22Rv1 (cell line): ENCODE measurements around the gene PNPT1.

Source experiments
- ZFX ChIP-seq: fragments of 450-650 bp; IDR thresholded peaks from 2 replicates; pipeline ENCODE4 v1.6.1; 2017; ENCODE audit warnings: antibody characterized with exemption, borderline replicate concordance
- TF ChIP-seq, protein P1 (sequence below): fragments of 450-650 bp; IDR thresholded peaks from 2 replicates; pipeline ENCODE4 v1.5.1; 2017; ENCODE audit warnings: mild to moderate bottlenecking

DNA sequence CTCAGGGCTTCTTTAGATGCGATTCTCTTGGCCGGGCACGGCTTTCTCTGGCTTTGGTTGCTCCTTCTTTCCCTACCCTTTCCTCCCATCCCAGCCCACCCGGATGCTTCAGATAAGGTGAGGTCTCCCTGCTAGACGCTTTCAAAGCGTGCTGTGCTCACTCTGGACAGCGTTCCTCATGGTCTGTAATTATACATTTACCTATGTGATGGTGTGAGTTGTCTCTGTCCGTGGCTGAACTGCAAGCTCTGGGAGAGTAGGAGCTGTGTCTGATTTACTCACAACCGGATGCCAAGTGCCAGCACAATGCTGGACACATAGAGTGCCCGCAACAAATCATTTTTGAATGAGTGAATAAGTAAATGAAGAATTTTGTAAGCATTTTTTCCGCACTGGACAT lies 26.8 kb upstream of the PNPT1 start:
- TF ChIP-seq, protein P1, sequence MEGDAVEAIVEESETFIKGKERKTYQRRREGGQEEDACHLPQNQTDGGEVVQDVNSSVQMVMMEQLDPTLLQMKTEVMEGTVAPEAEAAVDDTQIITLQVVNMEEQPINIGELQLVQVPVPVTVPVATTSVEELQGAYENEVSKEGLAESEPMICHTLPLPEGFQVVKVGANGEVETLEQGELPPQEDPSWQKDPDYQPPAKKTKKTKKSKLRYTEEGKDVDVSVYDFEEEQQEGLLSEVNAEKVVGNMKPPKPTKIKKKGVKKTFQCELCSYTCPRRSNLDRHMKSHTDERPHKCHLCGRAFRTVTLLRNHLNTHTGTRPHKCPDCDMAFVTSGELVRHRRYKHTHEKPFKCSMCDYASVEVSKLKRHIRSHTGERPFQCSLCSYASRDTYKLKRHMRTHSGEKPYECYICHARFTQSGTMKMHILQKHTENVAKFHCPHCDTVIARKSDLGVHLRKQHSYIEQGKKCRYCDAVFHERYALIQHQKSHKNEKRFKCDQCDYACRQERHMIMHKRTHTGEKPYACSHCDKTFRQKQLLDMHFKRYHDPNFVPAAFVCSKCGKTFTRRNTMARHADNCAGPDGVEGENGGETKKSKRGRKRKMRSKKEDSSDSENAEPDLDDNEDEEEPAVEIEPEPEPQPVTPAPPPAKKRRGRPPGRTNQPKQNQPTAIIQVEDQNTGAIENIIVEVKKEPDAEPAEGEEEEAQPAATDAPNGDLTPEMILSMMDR: no peak
- no peak for TF ChIP-seq ZFX
